NCI-H446 treated with DMSO at 0.1 percent for 48 hours (cell line): ENCODE data around the gene UNC79.
"Not testable (repeated sequence)": the region's sequence is repeated elsewhere in the genome, so short reads cannot be mapped to it uniquely, and the experiment has no call there.

Experiments
- DNase-seq: peaks from one replicate; lab custom pipeline; 2025; lab: John Stamatoyannopoulos, UW

Gene UNC79

DNA sequence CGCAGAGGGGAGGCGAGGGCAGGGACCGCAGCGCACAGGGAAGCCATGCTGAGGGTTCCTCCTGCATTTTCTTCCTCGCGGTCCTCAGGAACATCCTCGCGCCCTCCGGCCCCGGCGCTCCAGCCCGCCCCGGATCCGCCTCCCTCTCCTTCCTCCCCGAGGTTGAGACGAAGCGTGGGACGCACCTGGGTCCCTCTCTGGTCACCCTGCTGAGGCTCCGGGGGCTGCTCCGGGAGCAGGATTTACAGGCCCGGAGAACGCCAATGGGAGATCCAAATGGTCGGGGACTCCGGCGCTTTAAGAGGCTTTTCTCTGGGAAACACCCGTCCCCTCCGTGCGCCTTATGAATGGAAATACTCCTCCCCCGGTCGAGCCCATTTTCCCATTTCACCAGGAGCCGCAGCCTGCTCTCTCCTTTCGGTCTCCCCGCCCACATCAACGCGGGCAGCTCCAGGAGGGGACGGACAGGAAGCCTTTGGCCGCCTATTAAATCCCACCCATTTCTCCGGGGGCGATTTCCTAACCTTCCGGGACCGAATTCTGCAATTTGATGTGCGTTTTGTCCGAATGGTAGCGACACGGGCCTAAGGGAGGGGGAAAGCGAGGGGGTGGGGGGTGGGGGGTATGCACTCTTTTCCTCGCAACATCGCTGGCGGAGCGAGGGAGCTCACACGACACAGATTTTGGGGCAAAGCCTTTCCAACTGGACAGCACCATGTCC is at the start of gene UNC79:
TSS of gene UNC79 (plus strand) at position 625 of the 721 bp plus-strand sequence. CDS start at position 716, 91 bp downstream.
- DNase-seq, result peak; percentile 65

DNA sequence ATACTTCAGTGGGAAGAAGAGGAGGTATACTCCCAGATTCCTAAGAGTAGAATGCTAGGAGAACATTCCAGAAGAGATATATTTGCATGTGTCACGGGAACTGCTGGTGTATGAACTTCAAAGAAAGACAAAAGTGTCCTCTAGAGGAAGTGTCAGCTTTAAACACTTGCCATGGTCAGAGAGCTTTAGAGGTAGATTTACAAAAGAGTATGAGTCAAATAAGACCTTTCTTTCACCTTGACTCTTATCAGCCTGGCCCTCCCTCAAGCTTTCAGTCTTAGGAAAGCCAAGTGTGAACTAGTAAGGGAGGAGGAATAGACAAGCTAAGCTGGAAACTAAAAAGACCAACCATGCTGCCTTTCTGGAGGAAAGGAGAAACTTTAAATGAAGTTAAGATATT is 49.1 kb upstream of the UNC79 start:
- no peak for DNase-seq

DNA sequence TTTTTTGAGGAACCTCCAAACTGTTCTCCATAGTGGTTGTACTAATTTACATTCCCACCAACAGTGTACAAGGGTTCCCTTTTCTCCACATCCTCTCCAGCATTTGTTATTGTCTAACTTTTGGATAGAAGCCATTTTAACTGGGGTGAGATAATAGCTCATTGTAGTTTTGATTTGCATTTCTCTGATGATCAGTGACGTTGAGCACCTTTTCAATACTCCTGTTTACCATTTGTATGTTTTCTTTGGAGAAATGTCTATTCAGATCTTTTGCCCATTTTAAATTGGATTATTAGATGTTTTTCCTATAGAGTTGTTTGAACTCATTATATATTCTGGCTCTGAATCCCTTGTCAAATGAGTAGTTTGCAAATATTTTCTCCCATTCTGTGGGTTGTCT is 46.5 kb upstream of the UNC79 start:
- DNase-seq, result not testable (repeated sequence)

DNA sequence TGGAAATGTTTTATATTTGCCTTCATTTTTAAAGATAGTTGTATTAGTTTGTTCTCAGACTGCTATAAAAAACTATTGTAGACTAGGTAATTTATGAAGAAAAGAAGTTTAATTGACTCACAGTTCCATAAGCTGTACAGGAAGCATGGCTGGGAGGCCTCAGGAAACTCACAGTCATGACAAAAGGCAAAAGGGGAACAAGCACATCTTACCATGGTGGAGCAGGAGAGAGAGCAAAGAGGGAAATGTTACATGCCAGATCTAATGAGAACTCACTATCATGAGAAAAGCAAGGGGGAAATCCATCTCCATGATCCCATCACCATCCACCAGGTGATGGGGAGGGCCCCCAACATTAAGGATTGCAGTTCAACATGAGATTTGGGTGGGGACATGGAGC is 35.5 kb upstream of the UNC79 start:
- DNase-seq, result no peak

DNA sequence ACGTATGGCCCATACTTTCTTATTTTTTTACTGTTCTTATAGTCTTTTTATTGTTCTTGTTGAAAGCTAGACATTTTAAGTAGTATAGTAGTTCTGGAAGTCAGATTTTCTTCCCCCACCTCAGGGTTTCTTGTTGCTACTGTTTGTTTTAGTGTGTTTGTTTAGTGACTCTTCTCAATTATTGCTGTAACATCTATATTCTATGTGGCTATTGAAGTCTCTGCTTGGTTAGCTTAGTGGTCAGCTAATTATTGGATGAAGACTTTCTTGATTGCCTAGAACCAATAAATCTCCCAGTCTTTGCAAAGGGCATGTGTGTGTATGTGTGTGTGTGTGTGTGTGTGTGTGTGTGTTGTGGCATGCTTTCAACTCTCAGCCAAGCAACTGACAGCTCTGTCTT is 34.3 kb upstream of the UNC79 start:
- no peak for DNase-seq

DNA sequence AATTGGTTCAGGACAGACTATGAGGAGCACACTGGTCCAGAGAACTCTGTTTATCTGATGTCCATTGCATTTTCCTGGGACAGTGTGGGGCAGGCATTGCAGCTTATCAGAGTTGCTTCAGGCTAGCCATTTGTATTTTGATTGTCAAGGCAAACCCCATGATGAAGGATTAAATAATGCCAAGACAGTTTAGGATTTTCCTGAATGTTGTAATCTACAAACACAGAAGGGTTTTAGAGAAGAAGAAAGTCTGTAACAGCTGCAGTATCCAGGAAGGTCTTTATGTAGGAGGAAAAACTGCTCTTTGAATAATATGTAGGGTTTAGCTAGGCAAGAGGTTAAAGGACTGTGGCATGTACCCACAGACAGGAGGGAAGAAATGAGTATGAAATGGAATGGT is 32.2 kb upstream of the UNC79 start:
- no peak for DNase-seq

DNA sequence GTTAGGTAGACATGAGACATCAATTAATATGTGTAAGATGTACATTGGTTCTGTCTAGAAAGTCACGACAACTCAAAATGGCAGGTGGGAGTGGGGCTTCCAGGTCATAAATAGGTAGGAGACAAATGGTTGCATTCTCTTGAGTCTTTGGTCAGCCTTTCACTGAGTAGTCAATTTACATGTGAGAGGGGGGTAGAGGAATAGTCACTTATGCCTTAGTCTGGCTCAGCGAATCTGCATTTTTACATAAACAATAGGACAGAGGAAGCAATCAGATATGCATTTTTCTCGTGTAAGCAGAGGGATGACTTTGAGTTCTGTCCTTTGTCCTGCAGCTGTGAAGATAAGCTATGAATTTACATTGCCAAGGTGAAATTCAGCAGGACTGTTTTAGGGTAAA is 27.8 kb upstream of the UNC79 start:
- no peak for DNase-seq

DNA sequence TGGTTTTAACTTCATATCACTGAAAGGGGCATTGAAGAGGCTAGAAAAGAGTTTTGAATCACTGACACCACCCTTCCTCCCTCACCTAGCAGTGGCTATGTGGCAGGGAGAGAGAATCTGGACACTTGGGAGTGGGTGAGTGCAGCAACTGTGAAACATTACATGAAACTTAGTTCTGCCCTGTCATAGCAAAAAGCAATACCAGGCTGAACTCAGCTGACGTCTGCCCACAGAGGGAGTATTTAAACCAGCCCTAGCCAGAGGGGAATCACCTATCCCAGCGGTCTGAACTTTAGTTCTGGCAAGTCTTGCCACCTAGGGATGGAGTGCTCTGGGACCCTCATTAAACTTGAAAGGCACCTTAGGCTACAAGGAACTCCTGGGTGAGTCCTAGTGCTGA is 20.7 kb upstream of the UNC79 start:
- DNase-seq, result no peak

DNA sequence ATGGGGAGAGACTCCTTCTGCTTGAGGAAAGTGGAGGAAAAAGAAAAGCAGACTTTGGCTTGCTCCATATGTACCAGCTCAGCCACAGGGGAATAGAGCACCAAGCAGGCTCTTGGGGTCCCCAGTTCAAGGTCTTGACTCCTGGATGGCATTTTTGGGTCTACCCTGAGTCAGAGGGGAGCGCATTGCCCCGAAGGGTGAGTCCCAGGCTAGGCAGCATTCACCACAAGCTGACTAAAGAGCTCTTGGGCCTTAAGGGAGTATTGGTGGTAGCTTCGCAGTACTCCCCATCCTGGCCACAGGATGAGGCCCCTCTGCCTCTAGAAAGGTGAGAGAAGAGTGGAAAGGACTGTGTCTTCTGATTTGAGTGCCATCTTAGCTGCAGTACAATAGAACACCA is 19.8 kb upstream of the UNC79 start:
- no peak for DNase-seq

DNA sequence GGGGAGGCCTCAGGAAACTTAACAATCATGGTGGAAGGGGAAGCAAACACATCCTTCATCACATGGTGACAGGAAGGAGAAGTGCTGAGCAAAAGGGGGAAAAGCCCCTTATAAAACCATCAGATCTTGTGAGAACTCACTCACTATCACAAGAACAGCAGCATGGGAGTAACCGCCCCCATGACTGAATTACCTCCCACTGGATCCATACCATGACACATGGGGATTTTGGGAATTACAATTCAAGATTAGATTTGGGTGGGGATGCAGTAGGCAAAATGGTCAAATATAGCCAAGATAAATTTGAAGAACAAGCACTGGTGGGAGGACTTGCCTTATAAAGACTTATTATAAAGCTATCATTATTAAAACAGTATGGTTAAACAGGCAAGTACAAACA is 5.6 kb upstream of the UNC79 start:
- DNase-seq, result not testable (repeated sequence)

DNA sequence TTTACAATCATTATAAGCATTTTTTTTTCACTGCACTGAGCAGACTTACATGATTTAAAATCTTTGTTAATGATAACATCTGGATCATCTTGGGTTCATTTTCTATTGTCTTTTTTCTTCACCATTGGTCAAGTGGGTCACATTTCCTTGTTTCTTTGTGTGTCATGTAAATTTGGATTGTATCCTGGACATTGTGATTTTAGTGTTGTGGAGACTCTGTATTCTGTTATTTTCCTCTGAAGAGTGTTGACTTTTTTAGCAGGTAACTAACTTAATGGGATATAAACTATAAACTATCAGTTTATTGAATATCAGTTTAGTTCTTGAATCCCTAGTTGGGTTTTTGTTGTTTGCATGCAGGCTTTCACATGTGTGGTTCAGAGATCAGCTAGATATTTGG is 4.0 kb upstream of the UNC79 start:
- DNase-seq, result no peak

DNA sequence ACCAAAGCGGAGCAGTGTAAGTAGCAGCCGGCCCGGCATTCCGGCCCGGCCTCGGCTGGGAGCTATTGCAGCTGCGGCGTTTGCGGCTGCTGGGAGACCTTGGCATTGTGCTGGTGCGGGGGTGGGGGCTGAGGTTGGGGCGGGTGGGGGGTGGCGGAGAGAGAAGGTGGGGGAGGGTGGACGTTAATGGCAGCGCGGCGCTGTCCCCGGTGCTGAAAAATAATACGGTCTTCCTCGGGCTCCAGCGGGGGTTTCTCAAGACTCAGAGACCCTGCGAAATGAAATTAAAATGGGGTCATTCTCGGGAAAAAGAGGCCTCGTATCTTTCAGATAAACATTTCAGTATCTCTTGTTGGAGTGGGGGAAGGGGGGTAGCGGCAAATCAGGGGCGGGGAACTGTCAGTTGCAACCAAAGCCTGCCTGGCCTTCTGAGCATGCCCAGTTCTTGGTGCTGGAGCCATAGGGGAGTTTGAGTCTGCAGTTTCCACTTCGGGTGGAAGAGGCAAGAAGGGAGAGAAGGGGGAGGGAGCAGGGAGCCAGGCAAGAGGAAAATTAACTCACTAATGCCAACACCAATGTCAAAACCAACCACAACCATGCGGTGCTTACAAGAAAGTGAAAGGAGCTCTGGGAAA is 414 bp downstream of the UNC79 start:
- peak; percentile 88 for DNase-seq

DNA sequence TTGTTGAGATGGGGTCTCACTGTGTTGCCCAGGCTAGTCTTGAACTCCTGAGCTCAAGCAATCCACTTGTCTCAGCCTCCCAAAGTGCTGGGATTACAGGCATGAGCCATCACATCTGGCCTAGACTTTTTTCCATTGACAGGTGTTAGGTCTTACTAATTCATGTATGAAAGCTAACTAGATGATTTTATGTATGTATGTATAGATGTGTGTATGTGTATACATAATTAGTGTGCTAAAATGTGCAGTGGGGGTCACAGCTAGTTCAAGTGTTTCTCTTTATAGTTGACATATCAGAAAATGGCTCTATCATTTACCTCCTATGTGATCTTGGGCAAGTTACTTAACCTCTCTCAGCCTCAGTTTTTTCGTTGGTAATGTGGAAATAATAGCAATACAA is 23.5 kb downstream of the UNC79 start:
- DNase-seq, result no peak

DNA sequence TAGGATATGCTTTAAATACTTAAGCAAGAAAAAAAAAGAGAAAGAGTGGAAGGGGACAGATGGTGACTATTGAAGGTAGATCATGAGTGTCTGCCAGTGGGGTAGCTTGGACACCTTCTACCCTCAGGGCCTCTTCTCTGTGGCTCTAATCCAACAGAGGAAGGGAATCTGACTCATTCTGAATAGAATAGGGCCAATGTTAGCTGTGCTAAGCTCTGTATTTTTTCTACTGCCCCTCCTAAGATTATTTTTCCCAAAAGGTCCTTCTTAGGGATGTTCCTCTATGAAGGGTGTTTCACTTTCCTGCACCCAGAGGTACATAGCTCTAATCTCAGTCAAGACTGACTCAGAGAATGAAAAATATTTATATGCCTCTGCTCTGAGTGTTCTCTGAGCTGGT is 25.6 kb downstream of the UNC79 start:
- peak; percentile 64 for DNase-seq

DNA sequence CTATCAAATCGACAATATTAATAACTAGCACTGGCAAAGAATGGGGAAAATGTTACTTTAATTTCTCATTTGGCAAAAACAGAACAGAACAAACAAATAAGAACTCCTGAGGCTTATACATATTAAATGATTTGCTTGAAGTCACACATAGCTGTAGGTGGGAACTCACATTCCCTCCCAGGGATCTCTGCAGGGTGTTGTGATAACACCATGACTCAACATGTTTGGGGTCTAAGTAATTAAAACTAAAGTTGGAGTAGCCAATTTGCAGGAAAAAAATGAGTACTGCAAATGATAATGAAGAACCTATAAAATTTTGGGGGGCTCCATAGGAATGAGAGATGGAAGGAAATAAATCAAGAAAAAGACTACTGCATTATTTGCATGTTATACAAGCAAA is 27.5 kb downstream of the UNC79 start:
- DNase-seq, result no peak

DNA sequence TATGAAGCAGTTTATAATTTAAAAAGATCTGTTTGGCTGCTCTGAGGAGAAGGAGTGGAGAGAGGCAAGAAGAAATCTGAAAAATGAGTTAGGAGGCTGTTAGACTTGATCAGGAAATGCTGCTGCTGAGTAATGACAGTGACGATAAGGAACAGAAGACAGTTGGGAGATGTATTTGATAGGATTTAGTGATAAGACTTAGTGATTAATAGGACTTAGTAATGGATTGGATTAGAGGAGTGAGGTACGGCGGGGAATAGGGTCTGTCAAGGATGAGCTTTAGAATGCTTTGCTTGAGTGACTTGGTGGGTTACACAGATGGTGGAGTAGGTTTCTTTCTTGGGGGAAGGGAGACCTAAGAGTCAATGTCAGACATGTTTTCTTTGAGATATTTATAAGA is 31.7 kb downstream of the UNC79 start:
- no peak for DNase-seq

DNA sequence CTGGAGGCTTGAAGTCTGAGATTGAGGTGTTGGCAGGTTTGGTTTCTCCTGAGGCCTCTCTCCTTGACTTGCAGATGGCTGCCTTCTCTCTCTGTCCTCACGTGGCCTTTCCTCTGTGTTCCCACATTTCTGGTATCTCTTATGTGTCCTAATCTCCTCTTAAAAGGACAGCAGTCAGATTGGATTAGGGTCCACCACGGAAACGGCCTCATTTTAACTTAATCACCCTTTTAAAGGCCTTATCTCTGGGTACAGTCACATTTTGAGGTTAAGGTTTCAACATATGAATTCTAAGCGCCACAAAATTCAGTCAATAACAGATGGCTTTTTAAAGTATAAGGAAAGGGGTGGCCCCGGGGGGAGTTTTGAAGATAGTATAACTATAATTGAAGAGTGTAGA is 33.5 kb downstream of the UNC79 start:
- DNase-seq, result no peak

DNA sequence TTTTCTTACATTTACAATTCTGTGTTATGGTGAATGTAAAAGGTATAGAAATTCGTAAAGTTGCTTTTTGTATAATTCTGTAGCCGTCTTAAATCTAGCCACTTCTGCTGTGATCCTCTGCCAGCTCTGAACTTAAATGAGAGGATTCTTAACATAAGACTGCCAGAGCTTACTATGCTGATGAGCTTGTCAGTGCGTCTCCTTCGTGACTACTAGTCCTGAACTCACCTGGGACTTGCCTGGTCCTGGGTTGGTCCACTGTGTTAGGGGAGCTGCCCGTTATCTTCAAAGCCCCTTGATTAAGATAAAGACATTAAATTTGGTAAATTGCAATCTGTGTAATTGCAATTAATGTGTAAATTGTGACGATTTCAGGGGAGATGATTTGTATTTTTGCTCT is 44.7 kb downstream of the UNC79 start:
- DNase-seq, result no peak

DNA sequence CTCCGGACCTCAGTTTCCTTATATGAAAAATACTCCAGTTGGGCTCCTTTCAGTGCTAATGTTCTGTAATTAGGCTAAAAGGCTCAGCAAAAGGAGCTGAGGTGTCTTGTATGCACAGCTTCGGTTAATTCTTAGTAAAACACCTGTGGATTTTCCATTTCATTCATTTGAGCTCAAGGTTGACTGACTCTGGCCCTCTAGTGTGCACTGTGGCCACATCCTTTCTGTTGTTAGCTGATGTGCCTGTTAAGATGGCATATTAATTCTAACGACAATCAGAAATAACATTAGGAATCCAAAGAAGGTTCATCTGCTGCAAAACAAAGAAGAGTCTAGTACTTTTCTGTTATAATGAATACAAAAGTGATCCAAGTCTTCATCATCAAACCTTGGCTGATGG is 45.6 kb downstream of the UNC79 start:
- DNase-seq, result no peak

DNA sequence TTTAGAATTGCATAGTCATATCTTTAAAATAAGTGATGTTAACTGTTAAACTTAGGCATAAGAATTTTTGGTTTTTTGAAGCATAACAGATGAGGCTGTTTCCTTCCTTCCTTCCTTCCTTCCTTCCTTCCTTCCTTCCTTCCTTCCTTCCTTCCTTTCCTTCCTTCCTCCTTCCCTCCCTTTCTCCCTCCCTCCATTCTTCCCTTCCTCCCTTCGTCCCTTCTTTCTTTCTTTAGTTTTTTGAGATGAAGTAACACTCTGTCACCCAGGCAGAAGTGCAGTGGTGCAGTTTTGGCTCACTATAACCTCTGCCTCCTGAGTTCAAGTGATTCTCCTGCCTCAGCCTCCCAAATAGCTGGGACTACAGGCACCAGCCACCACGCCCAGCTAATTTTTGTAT is 48.3 kb downstream of the UNC79 start:
- not testable (repeated sequence) for DNase-seq

DNA sequence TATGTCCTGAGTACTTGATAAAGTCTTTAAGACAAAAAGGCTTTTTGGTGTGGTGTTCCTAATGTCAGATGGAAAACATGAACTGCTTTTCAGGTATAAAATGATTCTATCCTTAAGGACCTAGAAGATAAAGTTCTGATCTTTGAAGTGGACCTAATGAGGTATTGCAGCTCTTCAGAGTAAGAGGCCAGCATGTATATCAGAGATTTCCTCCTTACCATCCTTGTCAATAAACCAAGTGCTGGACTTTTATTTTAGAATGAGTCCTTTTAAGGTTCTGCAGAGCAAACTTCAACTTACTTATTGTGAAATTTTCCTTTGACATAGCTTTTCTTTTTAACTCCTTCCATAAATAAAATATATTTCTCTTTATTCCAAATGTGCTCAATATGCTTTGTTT is 50.1 kb downstream of the UNC79 start:
- DNase-seq, result no peak

DNA sequence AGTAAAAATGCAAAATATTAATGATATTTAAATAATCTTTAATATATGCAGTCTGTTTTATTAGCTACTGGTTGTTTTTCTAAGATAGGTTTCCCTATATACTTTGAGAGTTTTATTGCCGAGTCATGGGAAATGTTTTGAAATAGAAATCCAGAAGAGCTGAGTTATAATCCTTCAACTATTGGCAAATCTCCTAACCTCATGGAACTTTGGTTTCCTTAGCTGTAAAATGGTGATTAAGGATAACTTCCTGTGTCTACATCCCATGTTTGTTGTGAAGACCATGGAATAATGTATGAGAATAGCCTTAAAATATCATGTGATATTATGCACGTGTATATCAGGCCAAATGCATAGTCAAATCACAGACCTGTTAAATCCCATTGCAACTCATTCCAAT is 51.0 kb downstream of the UNC79 start:
- DNase-seq, result no peak

DNA sequence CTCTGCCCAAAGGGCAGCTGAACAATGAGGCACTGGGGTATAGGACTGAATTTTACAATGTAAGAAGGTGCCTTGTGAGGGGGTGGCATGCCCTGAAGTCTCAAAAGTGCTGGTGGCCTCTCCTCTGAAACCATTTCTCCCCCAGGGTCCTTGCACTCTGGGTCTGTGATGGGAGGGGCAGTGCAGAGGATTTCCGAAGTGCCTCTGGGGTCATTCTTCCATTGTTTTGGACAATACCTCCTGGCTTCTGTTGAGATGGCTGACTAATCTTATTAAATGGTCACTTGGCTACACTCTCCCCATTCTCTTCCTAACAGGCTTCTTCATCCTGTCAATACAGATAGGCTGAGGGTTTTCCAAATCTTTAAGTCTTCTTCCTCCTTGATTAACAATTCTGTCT is 59.3 kb downstream of the UNC79 start:
- DNase-seq, result no peak

DNA sequence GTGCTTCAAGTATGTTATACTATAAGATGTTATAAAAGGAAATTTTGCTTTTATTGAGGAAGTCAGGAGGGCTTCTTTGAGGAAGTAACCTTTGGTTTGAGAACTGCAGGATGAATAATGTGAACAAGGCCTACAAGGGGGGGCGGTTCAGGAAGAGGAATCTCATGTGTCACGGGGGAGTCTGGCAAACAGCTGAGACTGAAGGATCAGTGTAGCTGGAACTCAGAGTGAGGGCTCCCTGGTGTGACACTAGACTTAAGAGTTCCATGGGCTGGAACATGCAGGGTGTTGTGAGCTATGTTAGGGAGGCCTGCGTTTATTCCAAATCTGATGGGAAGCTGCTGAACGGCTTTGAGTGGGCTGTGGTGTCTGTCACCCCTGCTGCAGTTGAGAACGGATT is 62.3 kb downstream of the UNC79 start:
- DNase-seq, result no peak
